Endodermal cell (in vitro differentiated cells): Measurements from ENCODE around the gene ZNF618. TPM values are rescaled to one million over a fixed set of nuclear protein-coding genes. Genes with fewer than 3 reads are reported as not detected.

Experiments used
- DNase-seq: peaks from one replicate; pipeline ENCODE4 v3.0.0-alpha.2; 2017
- H3K27ac ChIP-seq: 2 replicates; pipeline ENCODE4 v1.5.1; 2013; ENCODE audit warnings: mild to moderate bottlenecking, low read depth, low read length, moderate library complexity
- H3K27me3 ChIP-seq: 2 replicates; pipeline ENCODE4 v1.6.1; 2013; ENCODE audit warnings: mild to moderate bottlenecking, low read length, moderate library complexity; ENCODE audit not compliant: insufficient read depth, control insufficient read depth, poor library complexity, severe bottlenecking
- H3K36me3 ChIP-seq: 2 replicates; pipeline ENCODE4 v1.7.0; 2013; ENCODE audit warnings: mild to moderate bottlenecking, low read length, moderate library complexity; ENCODE audit not compliant: control insufficient read depth, insufficient read depth
- H3K4me1 ChIP-seq: one replicate; pipeline ENCODE4 v1.7.0; 2013; ENCODE audit warnings: low read length; ENCODE audit not compliant: control insufficient read depth, insufficient read depth
- H3K4me3 ChIP-seq: 2 replicates; pipeline ENCODE4 v1.5.1; 2013; ENCODE audit warnings: mild to moderate bottlenecking, low read length, moderate library complexity
- H3K9ac ChIP-seq: 2 replicates; pipeline ENCODE4 v1.6.1; 2013; ENCODE audit warnings: mild to moderate bottlenecking, low read length, moderate library complexity; ENCODE audit not compliant: poor library complexity, severe bottlenecking; ENCODE audit errors: extremely low read depth
- H3K9me3 ChIP-seq: 2 replicates; pipeline ENCODE4 v1.6.1; 2013; ENCODE audit warnings: mild to moderate bottlenecking, low read length, moderate library complexity; ENCODE audit not compliant: control insufficient read depth
- H3K27ac Mint-ChIP-seq: 2 replicates; pipeline ENCODE4 v1.8.0; 2020; ENCODE audit warnings: mixed read lengths
- H3K27me3 Mint-ChIP-seq: 2 replicates; pipeline ENCODE4 v1.8.0; 2021; ENCODE audit warnings: mild to moderate bottlenecking, mixed read lengths; ENCODE audit not compliant: insufficient read depth
- H3K36me3 Mint-ChIP-seq: 2 replicates; pipeline ENCODE4 v1.8.0; 2020; ENCODE audit warnings: low read depth, mixed read lengths
- H3K4me1 Mint-ChIP-seq: 2 replicates; pipeline ENCODE4 v1.8.0; 2020; ENCODE audit warnings: mixed read lengths
- H3K4me3 Mint-ChIP-seq: 2 replicates; pipeline ENCODE4 v1.8.0; 2020; ENCODE audit warnings: mild to moderate bottlenecking, moderate library complexity, mixed read lengths
- H3K9me3 Mint-ChIP-seq: 2 replicates; pipeline ENCODE4 v1.8.0; 2020; ENCODE audit warnings: mild to moderate bottlenecking, mixed read lengths
- WGBS, 2 experiments: methylation state at CpG; one replicate each; pipeline versions ENCODE4 v1.1.5 to v1.1.7; 2013; ENCODE audit warnings: missing lambda C conversion rate in 2 of 2, mixed read lengths in 1 of 2; ENCODE audit not compliant: insufficient coverage in 1 of 2, insufficient read length in 1 of 2; 5-methylcytosine and 5-hydroxymethylcytosine counted together
- total RNA-seq, 2 donors: library from RNA; stranded (reverse); fragmentation: NEBNext Ultra II Directional in 1 of 2; extraction: Animal tissue kit (Norgen Biotek cat#: 25700) in 1 of 2; gene quantifications; 2 replicates in 1 of 2; 3 replicates in 1 of 2; pipeline ENCODE4 v1.2.1, GENCODE V29; 2021
- TF ChIP-seq, protein P1 (sequence below): fragments of 200-600 bp; sonication (generic); conservative IDR thresholded peaks from 2 replicates; pipeline ENCODE4 v1.5.0; 2021; ENCODE audit warnings: antibody characterized with exemption, mild to moderate bottlenecking

Gene ZNF618
- total RNA-seq, 2 donors from 2014 or later: 34.5 to 37.5 TPM

DNA sequence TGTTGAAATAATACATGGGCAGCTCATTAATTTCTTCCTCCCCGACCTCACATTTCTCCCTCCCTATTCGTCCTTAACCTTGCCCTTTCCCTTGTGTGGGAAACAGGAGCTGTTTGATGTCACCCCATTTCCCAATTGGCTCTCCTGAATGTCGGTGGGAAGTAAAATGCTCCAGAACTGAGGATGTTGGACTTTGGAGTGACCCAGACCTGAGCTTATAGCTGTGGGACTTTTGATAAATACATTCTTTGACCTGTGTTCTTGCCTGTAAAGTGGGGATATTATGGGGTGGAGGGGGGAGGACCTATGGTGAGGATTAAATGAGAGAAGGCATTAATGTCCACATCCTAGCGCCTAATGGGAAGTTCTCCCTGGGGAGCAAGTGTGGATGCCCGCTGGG is 91.3 kb downstream of the ZNF618 start:
- TF ChIP-seq, protein P1, sequence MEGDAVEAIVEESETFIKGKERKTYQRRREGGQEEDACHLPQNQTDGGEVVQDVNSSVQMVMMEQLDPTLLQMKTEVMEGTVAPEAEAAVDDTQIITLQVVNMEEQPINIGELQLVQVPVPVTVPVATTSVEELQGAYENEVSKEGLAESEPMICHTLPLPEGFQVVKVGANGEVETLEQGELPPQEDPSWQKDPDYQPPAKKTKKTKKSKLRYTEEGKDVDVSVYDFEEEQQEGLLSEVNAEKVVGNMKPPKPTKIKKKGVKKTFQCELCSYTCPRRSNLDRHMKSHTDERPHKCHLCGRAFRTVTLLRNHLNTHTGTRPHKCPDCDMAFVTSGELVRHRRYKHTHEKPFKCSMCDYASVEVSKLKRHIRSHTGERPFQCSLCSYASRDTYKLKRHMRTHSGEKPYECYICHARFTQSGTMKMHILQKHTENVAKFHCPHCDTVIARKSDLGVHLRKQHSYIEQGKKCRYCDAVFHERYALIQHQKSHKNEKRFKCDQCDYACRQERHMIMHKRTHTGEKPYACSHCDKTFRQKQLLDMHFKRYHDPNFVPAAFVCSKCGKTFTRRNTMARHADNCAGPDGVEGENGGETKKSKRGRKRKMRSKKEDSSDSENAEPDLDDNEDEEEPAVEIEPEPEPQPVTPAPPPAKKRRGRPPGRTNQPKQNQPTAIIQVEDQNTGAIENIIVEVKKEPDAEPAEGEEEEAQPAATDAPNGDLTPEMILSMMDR: no peak
- no peak overlapping the region for H3K4me3 ChIP-seq
- H3K9me3 ChIP-seq: peaks cover 6% of the 10 kb centered on the region
- 89 to 90% methylated on average over 4 to 5 of the region's 5 CpGs for WGBS, 2 experiments
- no peak overlapping the region for H3K27ac ChIP-seq
- H3K36me3 ChIP-seq: peaks cover 38% of the 10 kb centered on the region
- no peak overlapping the region for H3K27ac Mint-ChIP-seq
- no peak overlapping the region for H3K9ac ChIP-seq
- H3K27me3 ChIP-seq: no peaks in the 10 kb centered on the region
- H3K4me3 Mint-ChIP-seq: no peak overlapping the region
- H3K27me3 Mint-ChIP-seq: no peaks in the 10 kb centered on the region
- H3K4me1 Mint-ChIP-seq: no peaks in the 10 kb centered on the region
- H3K9me3 Mint-ChIP-seq: peaks cover 16% of the 10 kb centered on the region
- no peak for DNase-seq
- no peaks in the 10 kb centered on the region for H3K4me1 ChIP-seq
- H3K36me3 Mint-ChIP-seq: peaks cover 40% of the 10 kb centered on the region

DNA sequence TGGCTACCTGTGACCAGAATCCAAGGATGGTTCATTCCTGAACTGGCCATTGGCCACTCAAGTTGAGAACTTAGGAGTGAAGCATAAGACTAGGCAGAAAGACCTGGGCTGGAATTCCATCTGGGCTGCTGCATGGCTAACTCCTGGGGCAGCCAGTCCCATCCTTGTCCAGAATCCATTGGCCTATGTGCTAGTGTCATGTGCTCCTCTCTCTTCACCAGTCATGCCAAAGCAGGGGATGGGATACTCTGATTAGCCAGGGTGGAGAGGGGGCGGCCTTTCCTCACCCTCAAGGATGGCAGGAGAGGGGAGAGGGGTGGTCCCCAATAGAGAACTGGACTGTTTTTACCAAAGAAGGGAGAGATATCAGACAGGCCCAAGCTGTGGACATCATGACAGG is 93.2 kb downstream of the ZNF618 start:
- Histone ChIP-seq H3K27ac (no peak overlapping the region), H3K27me3 (no peaks in the 10 kb centered on the region), H3K4me3 (no peak overlapping the region), H3K36me3 (peaks cover 32% of the 10 kb centered on the region), H3K9ac (no peak overlapping the region), H3K9me3 (peaks cover 6% of the 10 kb centered on the region), H3K4me1 (no peaks in the 10 kb centered on the region)
- 96 to 100% methylated on average over 1 of the region's 1 CpG for WGBS, 2 experiments
- Mint-ChIP-seq H3K4me3 (no peak overlapping the region), H3K4me1 (no peaks in the 10 kb centered on the region), H3K9me3 (peaks cover 16% of the 10 kb centered on the region), H3K27ac (no peak overlapping the region), H3K27me3 (no peaks in the 10 kb centered on the region), H3K36me3 (peaks cover 45% of the 10 kb centered on the region)
- TF ChIP-seq, protein P1: no peak
- no peak for DNase-seq

DNA sequence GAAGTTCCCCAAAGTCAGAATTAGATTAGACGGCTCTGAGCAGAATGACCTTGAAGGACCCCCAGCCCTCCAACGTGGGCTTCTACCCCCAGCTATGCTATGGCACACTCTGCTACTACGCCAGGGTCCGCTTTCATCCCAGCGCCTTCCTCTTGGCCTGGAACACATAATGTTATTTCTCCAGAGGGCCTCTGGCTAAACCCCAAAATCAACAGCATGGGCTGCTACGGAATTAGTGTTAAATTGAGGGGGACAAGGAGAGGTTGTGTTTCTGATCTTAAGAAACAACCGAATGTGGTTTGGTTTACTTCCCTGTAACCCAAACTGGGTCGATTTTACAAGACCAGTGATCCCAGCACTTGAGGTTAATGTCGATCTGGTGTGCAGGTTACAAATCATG is 97.1 kb downstream of the ZNF618 start:
- TF ChIP-seq, protein P1: no peak
- Histone ChIP-seq H3K9me3 (peaks cover 6% of the 10 kb centered on the region), H3K27ac (no peak overlapping the region), H3K9ac (no peak overlapping the region), H3K4me3 (no peak overlapping the region), H3K36me3 (peaks cover 27% of the 10 kb centered on the region), H3K4me1 (no peaks in the 10 kb centered on the region), H3K27me3 (no peaks in the 10 kb centered on the region)
- Mint-ChIP-seq H3K27me3 (no peaks in the 10 kb centered on the region), H3K4me3 (no peak overlapping the region), H3K27ac (no peak overlapping the region), H3K9me3 (peaks cover 16% of the 10 kb centered on the region), H3K4me1 (no peaks in the 10 kb centered on the region), H3K36me3 (peaks cover 36% of the 10 kb centered on the region)
- 89 to 96% methylated on average over 7 to 9 of the region's 9 CpGs for WGBS, 2 experiments
- DNase-seq: no peak
